Measurements from ENCODE around the gene CDH1.

DNA sequence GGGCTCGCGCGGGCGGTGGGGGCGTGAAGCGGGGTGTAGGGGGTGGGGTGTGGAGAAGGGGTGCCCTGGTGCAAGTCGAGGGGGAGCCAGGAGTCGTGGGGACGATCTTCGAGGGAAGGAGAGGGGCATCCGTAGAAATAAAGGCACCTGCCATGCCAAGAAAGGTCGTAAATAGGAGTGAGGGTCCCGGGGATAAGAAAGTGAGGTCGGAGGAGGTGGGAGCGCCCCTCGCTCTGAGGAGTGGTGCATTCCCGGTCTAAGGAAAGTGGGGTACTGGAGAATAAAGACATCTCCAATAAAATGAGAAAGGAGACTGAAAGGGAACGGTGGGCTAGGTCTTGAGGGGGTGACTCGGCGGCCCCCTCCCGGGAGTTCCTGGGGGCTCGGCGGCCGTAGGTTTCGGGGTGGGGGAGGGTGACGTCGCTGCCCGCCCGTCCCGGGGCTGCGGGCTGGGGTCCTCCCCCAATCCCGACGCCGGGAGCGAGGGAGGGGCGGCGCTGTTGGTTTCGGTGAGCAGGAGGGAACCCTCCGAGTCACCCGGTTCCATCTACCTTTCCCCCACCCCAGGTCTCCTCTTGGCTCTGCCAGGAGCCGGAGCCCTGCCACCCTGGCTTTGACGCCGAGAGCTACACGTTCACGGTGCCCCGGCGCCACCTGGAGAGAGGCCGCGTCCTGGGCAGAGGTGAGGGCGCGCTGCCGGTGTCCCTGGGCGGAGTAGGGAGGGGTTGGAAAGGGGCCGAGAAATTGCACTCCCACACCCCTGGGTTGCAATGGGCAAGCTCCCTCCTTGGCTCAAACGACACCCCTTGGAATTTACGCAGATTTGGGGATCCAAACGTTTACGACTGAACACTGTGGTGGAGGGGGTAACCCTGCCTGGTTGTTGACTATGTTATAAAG is 888 bp downstream of the CDH1 start:
- no peak for TF ChIP-seq POLR2A (IDR thresholded peaks at IDR 0.05)
- TF ChIP-seq, protein P1, sequence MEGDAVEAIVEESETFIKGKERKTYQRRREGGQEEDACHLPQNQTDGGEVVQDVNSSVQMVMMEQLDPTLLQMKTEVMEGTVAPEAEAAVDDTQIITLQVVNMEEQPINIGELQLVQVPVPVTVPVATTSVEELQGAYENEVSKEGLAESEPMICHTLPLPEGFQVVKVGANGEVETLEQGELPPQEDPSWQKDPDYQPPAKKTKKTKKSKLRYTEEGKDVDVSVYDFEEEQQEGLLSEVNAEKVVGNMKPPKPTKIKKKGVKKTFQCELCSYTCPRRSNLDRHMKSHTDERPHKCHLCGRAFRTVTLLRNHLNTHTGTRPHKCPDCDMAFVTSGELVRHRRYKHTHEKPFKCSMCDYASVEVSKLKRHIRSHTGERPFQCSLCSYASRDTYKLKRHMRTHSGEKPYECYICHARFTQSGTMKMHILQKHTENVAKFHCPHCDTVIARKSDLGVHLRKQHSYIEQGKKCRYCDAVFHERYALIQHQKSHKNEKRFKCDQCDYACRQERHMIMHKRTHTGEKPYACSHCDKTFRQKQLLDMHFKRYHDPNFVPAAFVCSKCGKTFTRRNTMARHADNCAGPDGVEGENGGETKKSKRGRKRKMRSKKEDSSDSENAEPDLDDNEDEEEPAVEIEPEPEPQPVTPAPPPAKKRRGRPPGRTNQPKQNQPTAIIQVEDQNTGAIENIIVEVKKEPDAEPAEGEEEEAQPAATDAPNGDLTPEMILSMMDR (IDR thresholded peaks at IDR 0.05): no peak
